Measurements from ENCODE around the gene FAM20C. TPM values are rescaled to one million over a fixed set of nuclear protein-coding genes. Genes with fewer than 3 reads are reported as not detected.
A peak's percentile ranks its signal among the peaks of the same experiment; 100 is the strongest.

The FAM20C gene
- total RNA-seq, 6 donors from 2014 or later, result 17.7 to 53.7 (median 46.8) TPM

DNA sequence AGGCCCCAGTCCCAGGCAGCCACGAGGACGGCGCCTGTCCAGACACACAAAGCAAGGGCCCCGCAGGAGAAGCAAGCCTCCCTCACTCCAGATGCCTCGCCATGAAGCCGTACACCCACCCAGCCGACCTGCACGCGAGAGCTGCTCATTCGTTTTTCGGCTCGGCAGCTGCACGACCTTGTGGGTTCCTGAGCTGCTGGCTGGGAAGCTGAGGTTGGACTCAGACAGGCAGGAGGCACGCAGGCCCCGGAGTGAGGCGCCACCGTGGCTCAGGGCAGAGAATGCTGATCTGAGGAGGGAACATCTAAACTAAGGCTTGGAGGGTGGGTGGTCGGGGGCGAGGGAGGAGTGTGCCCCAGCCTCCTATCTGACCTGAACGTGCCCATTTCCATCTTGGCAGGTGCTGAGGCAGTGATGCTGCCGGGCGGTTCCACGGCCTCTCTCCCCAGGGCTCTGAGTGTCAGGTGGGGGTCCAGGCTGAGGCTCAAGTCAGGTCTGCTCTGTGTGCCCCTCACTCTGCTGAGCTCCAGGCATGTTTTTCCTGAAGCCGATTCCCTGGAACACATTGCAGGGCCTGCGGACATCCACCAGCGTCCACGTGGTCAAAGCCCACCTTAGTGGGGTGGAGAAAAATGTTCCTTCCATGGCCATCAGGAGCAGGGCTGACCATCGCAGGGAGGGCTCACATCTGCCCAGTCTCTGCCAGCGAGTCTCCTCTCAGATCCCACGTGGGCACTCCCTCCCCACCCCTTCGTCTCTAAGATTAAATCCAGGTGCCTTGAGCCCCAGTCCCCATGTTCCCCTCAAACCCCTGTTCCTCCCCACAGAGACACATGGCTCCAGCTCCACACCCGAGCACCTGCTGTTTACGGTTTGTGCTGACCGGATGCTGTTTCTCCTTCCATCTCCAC, 28.1 kb upstream of the FAM20C start:
- WGBS, 2 donors, result 77 to 80% methylated on average over 12 to 34 of the region's 34 CpGs
- H3K4me1 ChIP-seq, result peaks cover 0 to 32% (median 8%) of the 10 kb centered on the region in 4 donors
- no peaks in the 10 kb centered on the region for H3K27me3 ChIP-seq
- no peak for ATAC-seq (ENCODE audit: low FRiP score in 2 of 2)
- no peak overlapping the region for H3K4me3 ChIP-seq
- H3K27ac ChIP-seq, result no peak overlapping the region
- no peaks in the 10 kb centered on the region for H3K36me3 ChIP-seq
- no peaks in the 10 kb centered on the region for H3K9me3 ChIP-seq
- DNase-seq, result no peak
- no peak for TF ChIP-seq EP300 (IDR thresholded peaks at IDR 0.05)
- TF ChIP-seq POLR2A (IDR thresholded peaks at IDR 0.05), result no peak
- TF ChIP-seq, protein P1, sequence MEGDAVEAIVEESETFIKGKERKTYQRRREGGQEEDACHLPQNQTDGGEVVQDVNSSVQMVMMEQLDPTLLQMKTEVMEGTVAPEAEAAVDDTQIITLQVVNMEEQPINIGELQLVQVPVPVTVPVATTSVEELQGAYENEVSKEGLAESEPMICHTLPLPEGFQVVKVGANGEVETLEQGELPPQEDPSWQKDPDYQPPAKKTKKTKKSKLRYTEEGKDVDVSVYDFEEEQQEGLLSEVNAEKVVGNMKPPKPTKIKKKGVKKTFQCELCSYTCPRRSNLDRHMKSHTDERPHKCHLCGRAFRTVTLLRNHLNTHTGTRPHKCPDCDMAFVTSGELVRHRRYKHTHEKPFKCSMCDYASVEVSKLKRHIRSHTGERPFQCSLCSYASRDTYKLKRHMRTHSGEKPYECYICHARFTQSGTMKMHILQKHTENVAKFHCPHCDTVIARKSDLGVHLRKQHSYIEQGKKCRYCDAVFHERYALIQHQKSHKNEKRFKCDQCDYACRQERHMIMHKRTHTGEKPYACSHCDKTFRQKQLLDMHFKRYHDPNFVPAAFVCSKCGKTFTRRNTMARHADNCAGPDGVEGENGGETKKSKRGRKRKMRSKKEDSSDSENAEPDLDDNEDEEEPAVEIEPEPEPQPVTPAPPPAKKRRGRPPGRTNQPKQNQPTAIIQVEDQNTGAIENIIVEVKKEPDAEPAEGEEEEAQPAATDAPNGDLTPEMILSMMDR (IDR thresholded peaks at IDR 0.05), result no peak
- no peak for TF ChIP-seq POLR2AphosphoS5 (IDR thresholded peaks at IDR 0.05)

DNA sequence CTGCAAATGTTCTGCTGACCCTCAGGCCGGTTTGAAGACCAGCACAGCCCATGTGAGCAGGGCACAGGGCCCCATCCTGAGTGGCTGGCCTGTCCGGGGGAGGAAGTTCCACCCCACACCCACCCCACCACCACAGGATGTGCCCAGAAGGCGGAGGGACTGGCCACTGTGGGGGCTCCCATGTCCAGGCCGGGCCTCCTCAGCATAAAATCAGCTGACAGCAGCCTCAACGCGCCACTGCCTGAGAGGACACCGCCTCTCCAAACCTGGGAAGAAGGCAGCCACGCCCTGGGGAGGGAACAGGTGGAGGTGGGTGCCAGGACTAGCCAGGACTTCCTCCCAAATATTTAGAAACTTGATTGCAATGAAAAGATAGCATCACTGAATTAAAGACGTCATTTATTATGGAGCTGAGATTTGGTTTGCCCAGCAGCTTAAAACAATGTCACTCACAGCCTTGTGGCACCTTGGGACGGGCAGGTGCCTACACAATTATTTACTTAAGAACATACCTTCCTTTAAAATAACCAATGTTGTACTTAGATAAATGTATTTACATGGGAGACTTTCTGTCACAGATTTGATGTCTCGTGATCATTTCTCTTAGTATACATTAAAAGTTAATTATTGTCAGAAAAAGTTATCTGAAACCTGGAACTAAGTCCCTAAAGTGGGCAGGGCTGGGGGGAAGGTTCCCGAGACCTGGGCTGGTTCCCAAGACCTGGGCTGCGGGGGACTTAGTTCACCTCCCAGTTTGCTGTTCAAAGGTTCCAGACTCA, 27.3 kb upstream of the FAM20C start:
- no peak for ATAC-seq (ENCODE audit: low FRiP score in 2 of 2)
- TF ChIP-seq EP300 (IDR thresholded peaks at IDR 0.05) (no peak), POLR2A (IDR thresholded peaks at IDR 0.05) (no peak), POLR2AphosphoS5 (IDR thresholded peaks at IDR 0.05) (no peak)
- H3K36me3 ChIP-seq, result no peaks in the 10 kb centered on the region
- H3K27ac ChIP-seq, result no peak overlapping the region
- WGBS, 2 donors, result 48 to 63% methylated on average over 12 to 13 of the region's 13 CpGs
- no peaks in the 10 kb centered on the region for H3K9me3 ChIP-seq
- no peak for DNase-seq
- H3K4me1 ChIP-seq, result peaks cover 0 to 32% (median 8%) of the 10 kb centered on the region in 4 donors
- H3K4me3 ChIP-seq, result no peak overlapping the region
- H3K27me3 ChIP-seq, result no peaks in the 10 kb centered on the region

DNA sequence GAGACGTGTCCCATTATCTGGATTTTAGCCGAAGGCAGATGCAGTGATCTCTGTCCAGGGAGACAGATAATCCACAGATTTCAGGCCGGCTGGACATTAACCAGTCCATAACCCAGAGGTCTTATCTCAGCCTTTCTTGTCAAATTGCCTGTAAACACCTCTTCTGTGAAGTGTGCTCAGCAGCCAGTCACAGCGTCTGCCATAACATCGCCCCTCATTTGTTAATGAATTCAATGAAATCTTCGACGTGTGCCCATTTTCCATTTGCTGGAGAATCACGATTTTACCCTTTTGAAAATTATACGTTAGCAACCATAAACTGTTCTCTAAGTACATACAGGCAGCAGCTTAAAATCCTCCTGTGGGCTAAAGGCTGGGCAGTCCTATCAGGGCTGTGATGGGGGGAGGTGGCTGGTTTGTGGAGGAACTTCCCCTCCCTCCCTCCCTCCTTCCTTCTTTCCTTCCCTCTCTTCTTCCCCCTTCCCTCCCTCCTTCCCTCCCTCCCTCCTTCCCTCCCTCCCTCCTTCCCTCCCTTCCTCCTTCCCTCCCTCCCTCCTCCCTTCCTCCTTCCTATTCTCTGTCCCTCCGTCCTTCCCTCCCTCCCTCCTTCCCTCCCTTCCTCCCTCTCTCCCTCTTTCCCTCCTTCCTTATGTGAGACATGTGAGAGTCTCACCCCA, 26.6 kb upstream of the FAM20C start:
- peak overlapping the region in 1 of 4 donors; percentile 58 for H3K27ac ChIP-seq
- no peak for TF ChIP-seq POLR2A (IDR thresholded peaks at IDR 0.05)
- peaks cover 0 to 32% (median 8%) of the 10 kb centered on the region in 4 donors for H3K4me1 ChIP-seq
- ATAC-seq (ENCODE audit: low FRiP score in 2 of 2) (no peak), DNase-seq (no peak)
- no peaks in the 10 kb centered on the region for H3K36me3 ChIP-seq
- WGBS, 2 donors, result 53 to 65% methylated on average over 9 to 10 of the region's 10 CpGs
- H3K27me3 ChIP-seq, result no peaks in the 10 kb centered on the region
- H3K4me3 ChIP-seq, result no peak overlapping the region
- H3K9me3 ChIP-seq, result no peaks in the 10 kb centered on the region

DNA sequence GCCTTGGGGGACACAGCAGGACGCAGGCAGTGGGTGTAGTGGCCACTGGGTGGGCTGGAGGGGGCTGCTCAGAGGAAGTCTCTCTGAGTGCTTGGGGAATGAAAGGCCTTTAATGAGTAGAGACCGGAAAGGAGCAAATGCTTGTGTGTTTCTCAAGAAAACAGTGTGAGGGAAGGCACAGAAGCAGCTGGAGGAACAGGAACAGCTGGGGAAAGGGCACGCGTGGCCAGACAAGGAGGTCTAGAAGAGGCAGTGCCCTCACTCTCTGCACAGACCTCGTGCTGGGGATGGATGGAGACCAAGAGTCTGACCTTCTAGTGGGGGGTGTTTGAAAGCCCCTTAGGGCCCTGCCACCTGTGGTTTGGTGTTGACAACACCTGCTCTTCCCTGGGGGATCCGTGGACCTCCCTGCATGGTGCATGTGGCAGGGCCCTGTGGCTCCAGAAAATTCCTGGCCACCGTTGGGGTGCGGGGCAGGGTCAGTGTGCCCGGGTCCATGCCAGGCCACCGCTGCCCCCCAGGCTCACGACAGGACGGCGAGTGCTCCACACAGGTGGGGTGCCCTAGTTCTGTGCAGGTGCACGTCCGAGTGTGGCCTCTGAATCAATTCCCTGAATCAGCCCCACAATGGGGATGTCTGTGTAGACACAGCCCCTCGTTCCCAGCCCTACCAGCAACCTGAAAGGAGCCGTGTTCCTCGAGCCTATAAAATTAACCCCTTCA, 25.9 kb upstream of the FAM20C start:
- TF ChIP-seq POLR2A (IDR thresholded peaks at IDR 0.05) (no peak), EP300 (IDR thresholded peaks at IDR 0.05) (no peak), POLR2AphosphoS5 (IDR thresholded peaks at IDR 0.05) (no peak)
- TF ChIP-seq, protein P1 (IDR thresholded peaks at IDR 0.05), result no peak
- H3K27me3 ChIP-seq, result no peaks in the 10 kb centered on the region
- ATAC-seq (ENCODE audit: low FRiP score in 2 of 2) (peak in 1 of 2 donors; percentile 33), DNase-seq (no peak)
- H3K4me1 ChIP-seq, result peaks cover 0 to 32% (median 8%) of the 10 kb centered on the region in 4 donors
- no peaks in the 10 kb centered on the region for H3K36me3 ChIP-seq
- 57 to 59% methylated on average over 14 to 18 of the region's 18 CpGs for WGBS, 2 donors
- peak overlapping the region in 2 of 4 donors; percentile 23 to 58 for H3K27ac ChIP-seq
- H3K9me3 ChIP-seq, result no peaks in the 10 kb centered on the region
- H3K4me3 ChIP-seq, result no peak overlapping the region

DNA sequence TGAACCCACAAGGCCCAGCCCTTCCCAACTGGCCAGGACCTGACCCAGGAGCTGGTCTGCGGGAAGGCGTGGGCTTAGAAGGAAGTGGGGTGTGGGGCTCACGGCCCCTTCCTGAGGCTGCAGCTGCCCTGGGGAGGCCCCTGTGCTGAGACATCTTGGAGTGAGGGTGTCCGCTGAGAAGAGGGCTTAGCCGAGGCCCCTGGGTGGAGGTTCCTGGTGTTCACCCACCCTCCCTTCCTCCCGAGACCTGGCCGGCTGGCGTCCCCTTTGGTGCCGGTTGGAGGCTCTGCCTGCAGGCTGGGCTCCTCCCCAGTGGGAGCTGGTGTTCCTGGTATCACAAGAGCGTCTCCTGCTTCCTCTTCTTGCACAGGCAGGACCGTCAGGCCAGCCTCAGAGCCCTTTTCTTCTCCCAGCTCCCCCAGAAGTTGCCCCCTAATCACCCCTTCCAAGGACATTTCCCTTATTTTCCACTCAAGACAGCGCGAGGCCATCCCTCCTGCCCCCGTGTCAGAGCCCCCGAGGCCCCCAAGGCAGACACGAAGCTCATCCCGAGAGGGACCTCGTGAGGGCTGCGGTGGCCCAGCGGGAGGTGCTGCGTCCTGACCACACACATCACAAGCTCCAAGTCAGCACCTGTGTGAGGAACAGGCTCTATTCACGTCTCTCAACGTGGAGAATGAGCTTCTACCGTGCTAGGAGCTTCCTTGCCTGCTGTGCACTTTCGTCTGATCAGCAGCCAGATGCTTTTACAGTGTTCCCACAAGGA, 25.1 kb upstream of the FAM20C start:
- Histone ChIP-seq H3K27me3 (no peaks in the 10 kb centered on the region), H3K27ac (peak overlapping the region in 2 of 4 donors; percentile 18 to 23), H3K36me3 (no peaks in the 10 kb centered on the region), H3K9me3 (no peaks in the 10 kb centered on the region), H3K4me3 (no peak overlapping the region), H3K4me1 (peaks cover 0 to 31% (median 8%) of the 10 kb centered on the region in 4 donors)
- DNase-seq, result peak in 1 of 2 donors; percentile 48
- 63 to 80% methylated on average over 1 to 25 of the region's 25 CpGs for WGBS, 2 donors
- ATAC-seq (ENCODE audit: low FRiP score in 2 of 2), result peak in 1 of 2 donors; percentile 67
- TF ChIP-seq EP300 (IDR thresholded peaks at IDR 0.05) (no peak), POLR2A (IDR thresholded peaks at IDR 0.05) (peak in 1 of 4 donors; percentile 28)

All from upper lobe of left lung (tissue), 6 donors.